Stimulated activated CD4-positive, alpha-beta T cell treated with anti-CD3 and anti-CD28 coated beads, Interleukin-15, amount 100 ng/mL, for 24 hours (primary cell): Measurements from ENCODE around the gene SRC.

Experiments used
- DNase-seq: peaks from one replicate; pipeline ENCODE4 v3.0.0-alpha.2; 2020

SRC gene

DNA sequence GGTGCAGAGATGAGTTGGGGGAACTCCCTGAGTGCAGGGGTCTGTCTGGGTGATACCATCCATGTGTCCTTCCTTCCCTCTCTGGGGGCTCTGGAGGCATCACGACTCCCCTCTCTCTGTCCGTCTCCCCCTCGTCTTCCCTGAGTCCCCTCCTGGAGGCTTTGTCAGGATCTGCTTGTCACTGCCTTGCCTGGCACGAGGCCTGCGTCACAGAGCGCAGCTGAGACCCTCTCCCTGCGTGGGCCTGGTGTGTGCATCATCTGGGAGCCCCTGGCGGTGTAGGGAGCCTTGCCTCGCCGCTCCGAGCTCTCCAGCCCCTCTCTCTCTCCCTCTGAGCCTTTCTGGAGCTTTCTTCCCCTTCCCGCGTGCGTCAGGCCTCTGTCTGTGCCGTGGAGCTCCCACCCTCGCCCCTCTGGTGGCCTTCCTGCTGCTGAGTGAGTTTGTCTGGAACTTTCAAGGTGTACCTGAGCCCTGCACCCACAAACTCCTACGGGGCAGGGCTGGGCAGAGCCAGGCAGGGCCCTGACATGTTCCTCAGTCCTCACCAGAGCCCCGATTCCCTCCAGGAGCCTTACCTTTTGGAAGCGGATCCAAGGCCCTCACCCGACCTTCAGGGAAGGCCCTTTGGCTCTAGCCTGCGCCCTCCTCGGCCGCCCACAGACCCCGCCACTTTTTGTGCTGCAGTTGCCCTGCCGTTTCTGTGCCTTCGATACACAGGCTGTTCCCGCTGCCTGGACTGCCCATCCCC is 70.3 kb downstream of the SRC start:
- DNase-seq = no peak

DNA sequence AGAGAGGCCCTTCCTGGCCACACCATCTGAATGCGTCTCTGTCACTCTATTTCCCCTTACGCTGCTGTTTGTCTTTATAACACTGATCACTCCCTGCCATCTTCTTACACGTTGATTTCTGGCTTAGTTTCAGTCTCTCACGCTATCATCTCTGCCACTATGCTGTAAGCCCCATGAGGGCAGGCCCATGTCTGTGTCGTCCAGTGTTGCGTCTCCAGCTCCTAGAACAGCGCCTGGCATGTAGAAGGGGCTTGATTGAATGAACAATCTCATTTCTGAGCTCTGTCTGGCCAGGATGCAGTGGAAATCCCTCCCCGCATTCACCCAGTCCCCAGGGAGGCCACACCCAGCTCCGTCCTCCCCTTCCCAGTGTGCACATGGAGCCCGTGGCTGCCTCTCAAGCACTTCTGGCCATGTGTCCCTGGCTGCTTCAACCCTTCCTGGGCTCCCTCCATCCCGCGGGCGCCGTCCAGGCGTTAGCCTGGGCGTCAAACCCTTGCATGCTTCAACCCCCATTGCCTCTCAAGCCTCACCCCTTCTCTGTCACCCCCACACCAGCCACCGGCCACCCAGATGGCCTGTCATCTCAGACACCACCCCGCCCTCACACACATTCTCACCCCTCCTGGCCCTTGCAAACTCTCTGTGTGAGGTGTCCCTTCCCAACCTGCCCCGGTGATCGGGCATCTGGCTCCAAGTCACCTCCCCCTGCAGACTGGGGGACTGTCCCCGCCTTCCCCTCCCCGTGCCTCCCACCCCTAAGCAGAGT is 71.1 kb downstream of the SRC start:
- DNase-seq = no peak

- no peak for DNase-seq
These were observed 71.9 kb downstream of the SRC start for GRCh38 chr20:37417617-37418467.

GRCh38 chr20:37418591-37419109 is 72.7 kb downstream of the SRC start:
- DNase-seq = no peak

DNA sequence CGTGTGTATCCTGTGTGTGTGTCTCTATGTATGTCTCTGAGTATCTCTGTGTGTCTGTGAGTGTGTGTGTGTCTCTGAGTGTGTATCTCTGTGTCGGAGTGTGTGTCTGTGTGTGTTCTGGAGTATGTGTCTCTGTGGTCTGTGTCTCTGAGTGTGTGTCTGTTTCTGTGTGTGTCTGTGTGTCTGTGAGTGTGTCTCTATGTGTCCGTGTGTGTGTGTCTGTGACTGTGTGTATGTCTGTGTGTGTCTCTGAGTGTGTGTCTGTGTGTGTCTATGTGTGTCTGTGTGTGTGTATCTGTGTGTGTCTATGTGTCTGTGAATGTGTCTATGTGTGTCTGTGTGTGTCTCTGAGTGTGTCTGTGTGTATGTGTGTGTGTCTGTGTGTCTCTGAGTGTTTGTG is 73.4 kb downstream of the SRC start:
- no peak for DNase-seq

DNA sequence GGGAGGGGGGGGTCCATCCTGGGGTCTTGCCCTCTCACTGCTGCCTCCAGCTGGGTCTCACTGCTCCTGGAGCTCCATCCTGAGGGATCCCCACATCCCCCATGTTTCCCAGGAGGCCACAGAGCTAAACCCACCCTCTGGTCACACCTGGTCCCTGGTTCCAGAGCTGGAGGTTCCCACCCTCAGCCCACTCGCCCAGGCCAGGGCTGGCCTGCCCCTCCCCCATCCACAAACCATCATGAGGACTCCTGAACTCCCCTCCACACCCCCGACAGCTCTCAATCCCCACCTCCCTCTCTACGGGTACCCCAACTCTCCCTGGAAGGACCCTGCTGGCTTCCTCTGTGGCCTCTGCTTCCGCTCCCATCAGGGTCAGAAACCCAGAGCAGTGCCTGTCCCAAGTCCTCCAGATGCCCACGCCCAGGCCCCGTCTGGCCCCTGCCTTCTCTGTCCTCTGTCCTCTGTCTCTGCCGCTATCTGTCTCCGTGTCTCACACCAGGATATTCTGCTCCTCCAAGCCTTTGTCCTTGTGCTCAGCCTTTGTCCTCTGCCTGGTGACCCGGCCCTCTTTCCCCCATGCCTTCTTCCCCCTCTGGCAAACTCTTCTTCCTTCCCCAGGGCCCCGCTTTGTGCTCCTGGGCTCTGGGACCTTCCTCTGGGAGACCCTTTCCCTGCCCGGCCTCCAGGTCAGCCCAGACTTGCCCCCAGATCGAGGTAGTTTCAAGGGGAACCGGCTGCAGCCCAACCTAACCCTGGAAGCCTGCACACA is 74.0 kb downstream of the SRC start:
- DNase-seq = no peak

- DNase-seq = no peak
These were observed 74.7 kb downstream of the SRC start for GRCh38 chr20:37420610-37421009.

- DNase-seq = no peak
These were observed 75.3 kb downstream of the SRC start for GRCh38 chr20:37421060-37421905.

DNA sequence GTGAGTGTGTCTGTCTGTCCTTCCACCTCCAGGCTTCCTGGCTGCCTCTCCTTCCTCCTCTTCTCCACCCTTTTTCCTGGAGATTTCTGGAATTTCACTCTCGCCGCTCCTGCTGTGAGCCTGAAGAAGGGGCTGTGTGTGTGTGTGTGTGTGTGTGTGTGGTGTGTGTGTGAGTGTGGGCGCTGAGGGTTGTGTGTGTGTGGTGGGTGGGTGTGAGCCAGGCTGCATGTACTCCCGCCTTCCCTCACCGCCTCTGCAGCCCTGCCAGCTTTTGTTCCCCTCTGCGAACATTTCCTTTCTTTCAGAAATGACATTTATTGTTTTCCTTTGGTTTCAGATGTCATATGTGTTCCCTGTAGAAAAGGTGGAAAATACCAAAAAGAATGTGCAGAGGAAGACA is 76.0 kb downstream of the SRC start:
- no peak for DNase-seq

GRCh38 chr20:37422791-37423286 is 76.9 kb downstream of the SRC start:
- no peak for DNase-seq

- DNase-seq = no peak
These were observed 77.6 kb downstream of the SRC start for GRCh38 chr20:37423545-37423944.

DNA sequence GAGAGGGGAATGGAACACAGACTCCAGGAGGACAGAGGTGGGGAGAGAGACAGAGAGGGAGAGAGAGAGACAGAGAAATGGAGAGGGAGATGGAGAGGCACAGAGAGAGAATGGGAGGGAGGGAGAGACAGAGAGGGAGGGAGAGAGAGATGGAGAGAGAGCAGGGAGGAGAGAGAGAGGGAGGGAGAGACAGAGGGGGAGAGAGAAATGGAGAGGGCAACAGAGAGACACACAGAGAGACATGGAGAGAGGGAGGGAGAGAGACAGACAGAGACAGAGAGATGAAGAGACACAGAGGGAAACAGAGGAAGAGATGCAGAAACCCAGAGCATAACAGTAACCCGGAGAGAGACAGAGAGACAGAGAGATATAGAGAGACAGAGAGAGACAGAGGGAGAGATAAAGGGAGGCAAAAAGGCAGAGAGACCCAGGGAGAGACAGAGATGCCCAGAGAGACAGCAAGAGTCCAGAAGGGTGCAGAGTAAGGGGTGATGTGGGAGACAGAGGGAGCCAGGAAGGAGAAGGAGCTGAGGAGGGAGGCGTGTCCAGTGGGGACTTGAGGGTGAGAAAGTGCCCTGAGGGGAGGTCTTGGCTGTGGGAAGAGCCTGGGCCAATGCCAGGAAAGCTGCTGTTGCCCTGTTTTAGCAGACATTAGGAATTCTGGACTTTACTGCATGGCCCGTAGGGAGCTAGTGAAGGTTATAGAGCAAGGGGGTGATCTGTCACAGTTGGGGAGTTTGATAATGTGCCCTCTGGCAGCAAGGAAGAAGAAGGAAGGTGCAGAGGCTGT is 78.3 kb downstream of the SRC start:
- no peak for DNase-seq

GRCh38 chr20:37425103-37425625 is 79.2 kb downstream of the SRC start:
- no peak for DNase-seq

DNA sequence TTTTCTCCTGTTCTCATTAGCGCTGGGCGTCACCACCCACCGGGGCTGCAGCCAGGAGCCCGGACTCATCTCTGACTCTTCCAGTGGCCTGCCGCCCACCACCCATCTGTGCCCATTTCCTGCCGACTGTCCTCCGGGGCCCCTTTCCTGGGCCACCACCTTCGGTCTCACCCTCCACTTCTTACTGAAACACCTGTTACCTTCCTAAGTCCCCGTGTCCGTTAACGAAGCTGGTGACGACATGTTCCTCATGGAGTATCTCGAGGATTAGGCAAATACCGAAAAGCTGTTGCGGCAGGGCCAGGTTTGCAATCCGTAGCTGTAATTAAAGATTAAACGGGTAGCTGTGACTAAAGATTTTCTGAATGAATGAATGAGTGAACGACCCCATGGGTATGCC is 80.2 kb downstream of the SRC start:
- DNase-seq = no peak

- DNase-seq = no peak
These were observed 81.0 kb downstream of the SRC start for GRCh38 chr20:37426978-37427377.

- DNase-seq = no peak
These were observed 84.1 kb downstream of the SRC start for GRCh38 chr20:37430044-37430443.

DNA sequence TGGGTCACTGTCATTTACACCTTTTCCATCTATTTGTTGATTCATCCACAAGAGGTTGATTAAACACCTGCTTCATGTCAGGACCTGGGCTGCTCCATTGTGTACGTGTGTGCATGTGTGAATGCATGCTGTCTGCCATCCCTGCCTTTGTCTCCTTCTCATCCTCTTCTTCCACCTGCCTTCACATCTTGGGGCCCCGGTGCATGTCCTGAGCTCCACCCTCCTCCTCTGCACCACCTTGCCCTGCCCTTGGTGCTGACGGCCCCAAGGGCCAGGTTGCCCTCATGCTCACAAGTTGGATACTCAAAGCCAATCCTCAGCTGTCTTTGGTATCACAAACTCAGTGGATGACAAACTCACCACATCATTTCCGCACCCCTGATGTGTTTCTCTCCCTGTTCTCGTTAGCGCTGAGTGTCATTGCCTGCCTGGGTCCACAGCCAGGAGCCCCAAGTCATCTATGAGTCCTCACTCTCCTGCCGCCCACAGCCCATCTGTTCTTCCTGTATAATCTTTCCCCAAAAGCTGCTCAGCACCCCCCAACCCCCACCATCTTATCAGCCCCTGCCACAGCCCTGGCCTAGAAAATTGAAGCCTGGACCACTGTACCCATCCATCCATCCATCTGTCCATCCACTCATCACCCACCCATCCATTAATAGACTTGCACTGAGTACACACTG is 85.0 kb downstream of the SRC start:
- DNase-seq = no peak

DNA sequence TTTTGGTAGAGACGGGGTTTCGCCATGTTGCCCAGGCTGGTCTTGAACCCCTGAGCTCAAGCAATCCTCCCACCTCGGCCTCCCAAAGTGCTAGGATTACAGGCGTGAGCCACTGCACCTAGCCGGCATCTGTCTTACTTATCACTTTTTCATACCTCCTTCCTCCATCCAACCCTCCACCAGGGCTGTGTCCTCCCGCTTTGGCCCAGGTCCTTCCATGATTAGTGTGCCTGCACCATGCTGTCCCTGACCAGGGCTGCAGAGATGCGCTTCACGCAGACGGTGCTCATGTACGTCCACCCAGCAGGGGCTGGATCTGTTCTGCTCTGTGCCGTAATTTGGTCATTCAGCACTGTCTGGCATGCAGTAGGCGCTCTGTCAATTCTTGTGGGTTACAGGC is 85.8 kb downstream of the SRC start:
- DNase-seq = no peak

DNA sequence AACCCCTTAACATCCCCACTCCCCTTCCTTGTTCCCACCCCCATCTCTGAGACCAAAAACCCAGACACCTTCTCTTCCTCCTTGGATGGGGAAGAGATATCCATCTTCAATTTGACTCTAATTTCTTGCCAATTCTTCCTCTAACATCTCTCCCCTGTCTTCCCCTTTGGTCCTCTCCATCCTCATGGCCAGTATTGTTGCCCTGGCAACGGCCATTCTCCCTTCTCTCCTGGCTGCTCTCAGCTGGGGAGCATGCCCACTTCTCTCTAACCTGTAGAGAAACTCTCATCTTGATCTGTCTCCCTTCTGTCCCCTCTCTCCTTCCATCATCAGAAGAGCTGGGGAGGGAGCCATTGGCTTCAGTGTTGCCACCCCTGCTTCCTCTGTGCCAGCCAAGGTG is 86.7 kb downstream of the SRC start:
- no peak for DNase-seq

- DNase-seq = no peak
These were observed 89.7 kb downstream of the SRC start for GRCh38 chr20:37435607-37436006.
